A549 (cell line): Measurements from ENCODE around the gene ZNF638. TPM values are rescaled to one million over a fixed set of nuclear protein-coding genes. Genes with fewer than 3 reads are reported as not detected.
A peak's percentile ranks its signal among the peaks of the same experiment; 100 is the strongest.

ENCODE experiments used
- ATAC-seq, 2 experiments: fragments of 200-7000 bp in 1 of 2; fragments of >200 bp in 1 of 2; cut with Nextera tagmentation in 1 of 2; cut with Tn5 transposase in 1 of 2; 3 replicates each; pipeline versions ENCODE4 v1.8.0 to v1.9.1; 2018 to 2020; ENCODE audit warnings: mild to moderate bottlenecking in 1 of 2, moderate library complexity in 1 of 2
- CTCF ChIA-PET: fragments of 300-600 bp; sonication (Branson Sonifier 250); formaldehyde crosslinking; extraction: SDS; loops from one replicate; lab custom pipeline; 2021; ENCODE audit warnings: antibody characterized with exemption, inconsistent platforms; lab: Yijun Ruan, JAX
- POLR2A ChIA-PET: fragments of 350-600 bp; formaldehyde crosslinking; extraction: SDS; loops from one replicate; lab custom pipeline; 2021; ENCODE audit warnings: antibody characterized with exemption, inconsistent platforms; lab: Yijun Ruan, JAX
- DNase-seq, 2 experiments: peaks; one replicate each; pipeline versions ENCODE4 v3.0.0 to v3.0.0-alpha.2; 2011 to 2016; ENCODE audit warnings: low read depth in 1 of 2, low spot score in 1 of 2
- FAIRE-seq: peaks from 2 replicates; lab custom pipeline; 2011; peaks lifted over from hg19 to GRCh38; lab: Jason Lieb, UNC
- H3K27ac ChIP-seq, 2 experiments: fragments of >200 bp; sonication (Bioruptor Twin); formaldehyde crosslinking; 3 replicates each; pipeline ENCODE4 v1.5.1; 2016 to 2017
- H3K4me1 ChIP-seq: fragments of >200 bp; sonication (Bioruptor Twin); formaldehyde crosslinking; 3 replicates; pipeline ENCODE4 v1.6.1; 2016
- H3K4me2 ChIP-seq: fragments of >200 bp; sonication (Bioruptor Twin); formaldehyde crosslinking; 3 replicates; pipeline ENCODE4 v1.6.1; 2016
- H3K4me3 ChIP-seq: fragments of >200 bp; sonication (Bioruptor Twin); formaldehyde crosslinking; 3 replicates; pipeline ENCODE4 v1.5.1; 2016
- H3K9me3 ChIP-seq: fragments of >200 bp; sonication (Bioruptor Twin); formaldehyde crosslinking; 3 replicates; pipeline ENCODE4 v1.6.1; 2016
- CBX2 ChIP-seq: fragments of 200-600 bp; sonication (generic); IDR thresholded peaks from 2 replicates; pipeline ENCODE4 v1.6.1; 2016; ENCODE audit warnings: low read depth, mild to moderate bottlenecking, borderline replicate concordance
- CEBPB ChIP-seq, 2 experiments: fragments of >200 bp in 1 of 2; sonication (Bioruptor Twin) in 1 of 2; formaldehyde crosslinking in 1 of 2; IDR thresholded peaks; 2 replicates each; pipeline ENCODE4 v1.6.1; 2012 to 2016
- CHD4 ChIP-seq: fragments of 200-600 bp; sonication (generic); IDR thresholded peaks from 2 replicates; pipeline ENCODE4 v1.6.1; 2016; ENCODE audit warnings: antibody characterized with exemption, mild to moderate bottlenecking, borderline replicate concordance
- EHF ChIP-seq: fragments of 250-450 bp; sonication (Bioruptor Pico); IDR thresholded peaks from 2 replicates; pipeline ENCODE4 v1.5.0; 2020; ENCODE audit warnings: mild to moderate bottlenecking
- EP300 ChIP-seq, 2 experiments: fragments of >200 bp; sonication (Bioruptor Twin); formaldehyde crosslinking; IDR thresholded peaks; 2 replicates in 1 of 2; 3 replicates in 1 of 2; pipeline ENCODE4 v1.6.1; 2016 to 2017
- ESRRA ChIP-seq: fragments of 150-350 bp; IDR thresholded peaks from 2 replicates; pipeline ENCODE4 v1.6.1; 2014; ENCODE audit warnings: mild to moderate bottlenecking, low read length, borderline replicate concordance
- FOSB ChIP-seq: fragments of 250-450 bp; sonication (Bioruptor Pico); IDR thresholded peaks from 2 replicates; pipeline ENCODE4 v1.5.0; 2020; ENCODE audit warnings: mild to moderate bottlenecking, moderate library complexity
- HDAC2 ChIP-seq: fragments of 200-600 bp; sonication (generic); IDR thresholded peaks from 2 replicates; pipeline ENCODE4 v1.6.1; 2016
- HEYL ChIP-seq: fragments of 250-450 bp; sonication (Bioruptor Pico); IDR thresholded peaks from 2 replicates; pipeline ENCODE4 v1.8.0; 2021; ENCODE audit warnings: mild to moderate bottlenecking, moderate library complexity
- HOXB5 ChIP-seq: fragments of 250-450 bp; sonication (Bioruptor Pico); IDR thresholded peaks from 2 replicates; pipeline ENCODE4 v1.5.0; 2020; ENCODE audit warnings: mild to moderate bottlenecking, moderate library complexity
- JUN ChIP-seq, 2 experiments: fragments of >200 bp; sonication (Bioruptor Twin); formaldehyde crosslinking; IDR thresholded peaks; 2 replicates in 1 of 2; 3 replicates in 1 of 2; pipeline ENCODE4 v1.6.1; 2016 to 2017
- JUNB ChIP-seq: fragments of >200 bp; sonication (Bioruptor Twin); formaldehyde crosslinking; IDR thresholded peaks from 2 replicates; pipeline ENCODE4 v1.6.1; 2016
- KDM1A ChIP-seq: fragments of 200-600 bp; sonication (generic); IDR thresholded peaks from 2 replicates; pipeline ENCODE4 v1.6.1; 2016; ENCODE audit warnings: low read depth, mild to moderate bottlenecking
- NFE2L2 ChIP-seq: fragments of 150-350 bp; conservative IDR thresholded peaks from 2 replicates; pipeline ENCODE4 v1.6.1; 2014; ENCODE audit warnings: low read length
- NR3C1 ChIP-seq: fragments of >200 bp; sonication (Bioruptor Twin); formaldehyde crosslinking; IDR thresholded peaks from 3 replicates; pipeline ENCODE4 v1.6.1; 2017
- POLR2AphosphoS2 ChIP-seq: conservative IDR thresholded peaks from 2 replicates; pipeline ENCODE4 v1.6.1; 2012; ENCODE audit warnings: low read length, improper control_type of control experiment, inconsistent platforms
- RARB ChIP-seq: fragments of 250-450 bp; sonication (Bioruptor Pico); IDR thresholded peaks from 2 replicates; pipeline ENCODE4 v1.8.0; 2021; ENCODE audit warnings: mild to moderate bottlenecking, moderate library complexity
- RCOR1 ChIP-seq: fragments of 150-350 bp; IDR thresholded peaks from 2 replicates; pipeline ENCODE4 v1.6.1; 2014; ENCODE audit warnings: antibody characterized with exemption, low read length, low read depth
- RNF2 ChIP-seq: fragments of 200-600 bp; sonication (generic); IDR thresholded peaks from 2 replicates; pipeline ENCODE4 v1.6.1; 2016; ENCODE audit warnings: low read depth, mild to moderate bottlenecking, antibody characterized with exemption, moderate library complexity, borderline replicate concordance
- TFCP2L1 ChIP-seq: fragments of 250-450 bp; sonication (Bioruptor Pico); IDR thresholded peaks from 2 replicates; pipeline ENCODE4 v1.5.0; 2021; ENCODE audit warnings: mild to moderate bottlenecking
- ZC3H11A ChIP-seq: fragments of 450-650 bp; IDR thresholded peaks from 2 replicates; pipeline ENCODE4 v1.6.1; 2014; ENCODE audit warnings: antibody characterized with exemption, mild to moderate bottlenecking
- ZNF302 ChIP-seq: fragments of 250-450 bp; sonication (Bioruptor Pico); IDR thresholded peaks from 2 replicates; pipeline ENCODE4 v1.9.0; 2021; ENCODE audit warnings: inconsistent platforms, mild to moderate bottlenecking, moderate library complexity
- WGBS: methylation state at CpG from one replicate; pipeline ENCODE4 v1.1.6; 2017; ENCODE audit errors: missing lambda C conversion rate; 5-methylcytosine and 5-hydroxymethylcytosine counted together
- polyA plus RNA-seq, 4 experiments: library from polyadenylated mRNA; depleted of rRNA in 3 of 4; stranded (reverse); fragments of >200 nt; fragmentation: RNase III in 1 of 4; extraction: RNeasy Plus Mini Kit Qiagen cat#74134 plus additional on column Dnase treatment in 1 of 4; gene quantifications; 2 replicates in 3 of 4; 3 replicates in 1 of 4; pipeline ENCODE4 v1.2.3, GENCODE V29; 2011 to 2017
- TF ChIP-seq, protein P1 (sequence below): IDR thresholded peaks from 2 replicates; pipeline ENCODE4 v1.6.1; 2012; ENCODE audit warnings: low read depth, borderline replicate concordance
- TF ChIP-seq, protein P2 (sequence below): fragments of 250-450 bp; sonication (Bioruptor Pico); IDR thresholded peaks from 2 replicates; pipeline ENCODE4 v1.5.0; 2021; ENCODE audit warnings: mild to moderate bottlenecking, moderate library complexity, borderline replicate concordance
- TF ChIP-seq, protein P3 (sequence below): fragments of >200 bp; sonication (Bioruptor Twin); formaldehyde crosslinking; IDR thresholded peaks from 3 replicates; pipeline ENCODE4 v1.5.1; 2016

The ZNF638 gene
- polyA plus RNA-seq, 2 of the 4 experiments (the other 2 are of a cell fraction) = 74.2 to 160 TPM

GRCh38 chr2:71388214-71388613 is 56.6 kb downstream of the ZNF638 start:
- Histone ChIP-seq H3K4me1 (peaks cover 15% of the 10 kb centered on the region), H3K27ac (no peak overlapping the region), H3K4me2 (no peak overlapping the region), H3K4me3 (no peak overlapping the region), H3K9me3 (no peaks in the 10 kb centered on the region)
- FAIRE-seq (no peak), DNase-seq (no peak), ATAC-seq (no peak)
- POLR2A ChIA-PET = no interaction called here
- 92% methylated on average over 16 of the region's 16 CpGs for WGBS
- CTCF ChIA-PET = interaction anchor here (1.2 to 1.9 kb wide), 3 partner anchors 11 to 88 kb away, joined by 3 to 5 read pairs (median 4); no protein-coding TSS in a partner anchor
- no peak for TF ChIP-seq JUN (IDR thresholded peaks at IDR 0.05)
- no peak for TF ChIP-seq EHF
- no peak for TF ChIP-seq FOSB (CRISPR knock-in tag)
- no peak for TF ChIP-seq HDAC2
- no peak for TF ChIP-seq EP300 (IDR thresholded peaks at IDR 0.05)
- TF ChIP-seq KDM1A = no peak
- TF ChIP-seq RCOR1 = no peak
- TF ChIP-seq CHD4 = no peak
- TF ChIP-seq HEYL (CRISPR knock-in tag) = no peak
- 0 out of 2 replicates have a peak, but pooled peaks have one; percentile 57 for TF ChIP-seq RARB
- peak; percentile 48; the same call in 1 of the 2 replicates for TF ChIP-seq ESRRA
- TF ChIP-seq, all 56 proteins: peak for 2

DNA sequence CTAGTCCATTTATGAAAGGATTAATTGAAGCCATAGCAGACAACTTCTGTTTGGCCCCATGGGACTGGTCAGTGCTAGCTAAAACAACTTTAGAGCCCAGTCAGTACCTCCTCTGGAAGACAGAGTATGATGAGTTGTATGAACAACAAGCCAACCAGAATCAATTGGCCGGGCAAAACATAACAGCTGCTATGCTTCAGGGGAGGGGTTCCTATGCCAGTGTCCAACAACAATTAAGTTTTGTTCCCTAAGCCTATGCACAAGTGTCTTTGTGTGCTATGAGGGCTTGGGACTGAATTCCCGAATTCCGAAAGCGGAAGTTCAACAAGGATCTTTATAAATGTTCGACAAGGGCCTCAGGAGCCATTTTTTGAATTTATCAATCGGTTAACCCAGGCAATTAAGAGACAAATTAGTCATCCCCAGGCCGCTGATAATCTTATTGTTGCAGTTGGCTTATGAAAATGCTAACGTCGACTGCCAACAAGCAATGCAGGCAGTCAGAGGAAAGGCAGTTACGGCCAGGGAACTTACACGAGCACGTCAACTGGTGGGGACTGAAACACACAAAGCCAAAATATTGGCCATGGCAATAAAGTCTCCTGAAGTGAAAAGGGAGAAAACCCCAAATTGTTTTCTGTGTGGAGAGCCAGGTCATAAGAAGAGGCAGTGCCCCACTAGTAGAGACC is 57.9 kb downstream of the ZNF638 start:
- DNase-seq = no peak
- Histone ChIP-seq H3K9me3 (no peaks in the 10 kb centered on the region), H3K4me3 (no peak overlapping the region), H3K4me2 (no peak overlapping the region), H3K4me1 (peaks cover 8% of the 10 kb centered on the region), H3K27ac (no peak overlapping the region)
- FAIRE-seq = no peak
- ATAC-seq = no peak
- TF ChIP-seq TFCP2L1 (CRISPR knock-in tag) (no peak), POLR2AphosphoS2 (no peak), HOXB5 (CRISPR knock-in tag) (no peak), JUNB (no peak), NFE2L2 (no peak), ZNF302 (no peak), KDM1A (no peak), HEYL (CRISPR knock-in tag) (no peak), ZC3H11A (no peak), RARB (no peak), RCOR1 (no peak), NR3C1 (no peak), JUN (IDR thresholded peaks at IDR 0.05) (no peak), EHF (no peak), RNF2 (no peak), CBX2 (no peak), CEBPB (IDR thresholded peaks at IDR 0.05) (no peak)
- TF ChIP-seq, protein P1, sequence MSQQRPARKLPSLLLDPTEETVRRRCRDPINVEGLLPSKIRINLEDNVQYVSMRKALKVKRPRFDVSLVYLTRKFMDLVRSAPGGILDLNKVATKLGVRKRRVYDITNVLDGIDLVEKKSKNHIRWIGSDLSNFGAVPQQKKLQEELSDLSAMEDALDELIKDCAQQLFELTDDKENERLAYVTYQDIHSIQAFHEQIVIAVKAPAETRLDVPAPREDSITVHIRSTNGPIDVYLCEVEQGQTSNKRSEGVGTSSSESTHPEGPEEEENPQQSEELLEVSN = no peak
- TF ChIP-seq, protein P2, sequence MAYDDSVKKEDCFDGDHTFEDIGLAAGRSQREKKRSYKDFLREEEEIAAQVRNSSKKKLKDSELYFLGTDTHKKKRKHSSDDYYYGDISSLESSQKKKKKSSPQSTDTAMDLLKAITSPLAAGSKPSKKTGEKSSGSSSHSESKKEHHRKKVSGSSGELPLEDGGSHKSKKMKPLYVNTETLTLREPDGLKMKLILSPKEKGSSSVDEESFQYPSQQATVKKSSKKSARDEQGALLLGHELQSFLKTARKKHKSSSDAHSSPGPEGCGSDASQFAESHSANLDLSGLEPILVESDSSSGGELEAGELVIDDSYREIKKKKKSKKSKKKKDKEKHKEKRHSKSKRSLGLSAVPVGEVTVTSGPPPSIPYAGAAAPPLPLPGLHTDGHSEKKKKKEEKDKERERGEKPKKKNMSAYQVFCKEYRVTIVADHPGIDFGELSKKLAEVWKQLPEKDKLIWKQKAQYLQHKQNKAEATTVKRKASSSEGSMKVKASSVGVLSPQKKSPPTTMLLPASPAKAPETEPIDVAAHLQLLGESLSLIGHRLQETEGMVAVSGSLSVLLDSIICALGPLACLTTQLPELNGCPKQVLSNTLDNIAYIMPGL (CRISPR knock-in tag) = no peak
- TF ChIP-seq, protein P3, sequence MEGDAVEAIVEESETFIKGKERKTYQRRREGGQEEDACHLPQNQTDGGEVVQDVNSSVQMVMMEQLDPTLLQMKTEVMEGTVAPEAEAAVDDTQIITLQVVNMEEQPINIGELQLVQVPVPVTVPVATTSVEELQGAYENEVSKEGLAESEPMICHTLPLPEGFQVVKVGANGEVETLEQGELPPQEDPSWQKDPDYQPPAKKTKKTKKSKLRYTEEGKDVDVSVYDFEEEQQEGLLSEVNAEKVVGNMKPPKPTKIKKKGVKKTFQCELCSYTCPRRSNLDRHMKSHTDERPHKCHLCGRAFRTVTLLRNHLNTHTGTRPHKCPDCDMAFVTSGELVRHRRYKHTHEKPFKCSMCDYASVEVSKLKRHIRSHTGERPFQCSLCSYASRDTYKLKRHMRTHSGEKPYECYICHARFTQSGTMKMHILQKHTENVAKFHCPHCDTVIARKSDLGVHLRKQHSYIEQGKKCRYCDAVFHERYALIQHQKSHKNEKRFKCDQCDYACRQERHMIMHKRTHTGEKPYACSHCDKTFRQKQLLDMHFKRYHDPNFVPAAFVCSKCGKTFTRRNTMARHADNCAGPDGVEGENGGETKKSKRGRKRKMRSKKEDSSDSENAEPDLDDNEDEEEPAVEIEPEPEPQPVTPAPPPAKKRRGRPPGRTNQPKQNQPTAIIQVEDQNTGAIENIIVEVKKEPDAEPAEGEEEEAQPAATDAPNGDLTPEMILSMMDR = no peak
- WGBS = 94% methylated on average over 12 of the region's 12 CpGs
- ChIA-PET POLR2A (no interaction called here), CTCF (interaction anchor here (1.2 to 1.9 kb wide), 3 partner anchors 10 to 90 kb away, joined by 3 to 5 read pairs (median 4); no protein-coding TSS in a partner anchor)
